ENCODE results near the gene STARD10.

The STARD10 gene

GRCh38 chr11:72763823-72764222 lies 30.0 kb downstream of the STARD10 start:
- DNase-seq (ENCODE audit: low read depth) = no peak

- DNase-seq (ENCODE audit: low read depth) = no peak
Observed at GRCh38 chr11:72762641-72763304, 31.1 kb downstream of the STARD10 start.

GRCh38 chr11:72760539-72761405 lies 33.1 kb downstream of the STARD10 start:
- no peak for DNase-seq (ENCODE audit: low read depth)

GRCh38 chr11:72759468-72759985 lies 34.3 kb downstream of the STARD10 start:
- no peak for DNase-seq (ENCODE audit: low read depth)

GRCh38 chr11:72758690-72759389 lies 35.0 kb downstream of the STARD10 start:
- DNase-seq (ENCODE audit: low read depth) = no peak

- no peak for DNase-seq (ENCODE audit: low read depth)
Observed at GRCh38 chr11:72758304-72758689, 35.5 kb downstream of the STARD10 start.

- DNase-seq (ENCODE audit: low read depth) = no peak
Observed at GRCh38 chr11:72755713-72756285, 38.0 kb downstream of the STARD10 start.

GRCh38 chr11:72754544-72755155 lies 39.2 kb downstream of the STARD10 start:
- DNase-seq (ENCODE audit: low read depth) = no peak

- no peak for DNase-seq (ENCODE audit: low read depth)
Observed at GRCh38 chr11:72754149-72754543, 39.7 kb downstream of the STARD10 start.

GRCh38 chr11:72753341-72754148 lies 40.3 kb downstream of the STARD10 start:
- no peak for DNase-seq (ENCODE audit: low read depth)

- DNase-seq (ENCODE audit: low read depth) = peak; percentile 64
Observed at GRCh38 chr11:72752088-72752914, 41.5 kb downstream of the STARD10 start, which contains the start of gene ARAP1. ARAP1 (minus strand) TSS chr11:72752408; CDS start chr11:72727128, 25,280 bp downstream.

- DNase-seq (ENCODE audit: low read depth) = no peak
Observed at GRCh38 chr11:72751116-72752087, 42.4 kb downstream of the STARD10 start.

- DNase-seq (ENCODE audit: low read depth) = no peak
Observed at GRCh38 chr11:72750556-72751115, 43.2 kb downstream of the STARD10 start.

GRCh38 chr11:72750086-72750485 lies 43.8 kb downstream of the STARD10 start:
- DNase-seq (ENCODE audit: low read depth) = no peak

GRCh38 chr11:72747289-72747855 lies 46.5 kb downstream of the STARD10 start:
- no peak for DNase-seq (ENCODE audit: low read depth)

- no peak for DNase-seq (ENCODE audit: low read depth)
Observed at GRCh38 chr11:72746821-72747220, 47.0 kb downstream of the STARD10 start.

GRCh38 chr11:72745925-72746550 lies 47.8 kb downstream of the STARD10 start:
- DNase-seq (ENCODE audit: low read depth) = no peak

Data from activated T-cell treated with anti-CD3 and anti-CD28 coated beads for 24 hours (primary cell).